Ovary (tissue), 3 donors: Measurements from ENCODE around the gene ZNF100.

Source experiments
- EP300 ChIP-seq: sonication (generic); formaldehyde crosslinking; IDR thresholded peaks from one replicate; pipeline ENCODE4 v1.6.1; 2017; ENCODE audit warnings: antibody characterized with exemption
- POLR2A ChIP-seq: fragments of 450-650 bp; IDR thresholded peaks from one replicate; pipeline ENCODE4 v1.6.1; 2017; ENCODE audit warnings: antibody characterized with exemption, mild to moderate bottlenecking, moderate library complexity
- TF ChIP-seq, protein P1 (sequence below), 3 donors: fragments of 450-650 bp in 2 of 3; fragments of 200-600 bp in 1 of 3; IDR thresholded peaks; one replicate each; pipeline versions ENCODE4 v1.5.1 to v1.8.0; 2016 to 2022; ENCODE audit warnings: antibody characterized with exemption in 3 of 3, mild to moderate bottlenecking in 1 of 3
- donor health status: DM: no; HTN: no; CAD: no.

DNA sequence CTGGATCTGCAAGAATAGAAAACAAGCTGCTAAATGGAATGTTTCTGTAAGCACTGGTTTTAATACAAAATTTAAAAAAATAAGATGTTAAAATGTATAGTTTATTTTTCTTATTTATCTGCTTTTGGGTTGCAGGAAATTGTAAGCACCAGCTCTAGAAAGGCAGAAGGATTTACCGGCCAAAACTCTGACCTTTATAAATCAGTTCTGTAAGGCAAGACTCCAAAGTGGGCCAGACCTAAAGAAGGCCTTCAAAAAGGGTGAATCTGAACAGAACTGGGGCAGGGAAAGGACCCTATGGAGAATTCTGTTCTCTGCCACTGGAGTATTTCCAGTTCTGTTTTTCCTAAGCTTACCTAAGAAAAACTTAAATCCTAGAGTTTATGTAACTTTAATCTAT is 19.3 kb downstream of the ZNF100 start:
- TF ChIP-seq POLR2A (no peak), EP300 (no peak)
- TF ChIP-seq, protein P1, sequence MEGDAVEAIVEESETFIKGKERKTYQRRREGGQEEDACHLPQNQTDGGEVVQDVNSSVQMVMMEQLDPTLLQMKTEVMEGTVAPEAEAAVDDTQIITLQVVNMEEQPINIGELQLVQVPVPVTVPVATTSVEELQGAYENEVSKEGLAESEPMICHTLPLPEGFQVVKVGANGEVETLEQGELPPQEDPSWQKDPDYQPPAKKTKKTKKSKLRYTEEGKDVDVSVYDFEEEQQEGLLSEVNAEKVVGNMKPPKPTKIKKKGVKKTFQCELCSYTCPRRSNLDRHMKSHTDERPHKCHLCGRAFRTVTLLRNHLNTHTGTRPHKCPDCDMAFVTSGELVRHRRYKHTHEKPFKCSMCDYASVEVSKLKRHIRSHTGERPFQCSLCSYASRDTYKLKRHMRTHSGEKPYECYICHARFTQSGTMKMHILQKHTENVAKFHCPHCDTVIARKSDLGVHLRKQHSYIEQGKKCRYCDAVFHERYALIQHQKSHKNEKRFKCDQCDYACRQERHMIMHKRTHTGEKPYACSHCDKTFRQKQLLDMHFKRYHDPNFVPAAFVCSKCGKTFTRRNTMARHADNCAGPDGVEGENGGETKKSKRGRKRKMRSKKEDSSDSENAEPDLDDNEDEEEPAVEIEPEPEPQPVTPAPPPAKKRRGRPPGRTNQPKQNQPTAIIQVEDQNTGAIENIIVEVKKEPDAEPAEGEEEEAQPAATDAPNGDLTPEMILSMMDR (IDR thresholded peaks at IDR 0.05), result no peak
